Prostate gland (tissue), 2 donors: ENCODE results near the gene STRAP. TPM values are rescaled to one million over a fixed set of nuclear protein-coding genes. Genes with fewer than 3 reads are reported as not detected.

Experiments used
- DNase-seq: peaks from one replicate; pipeline ENCODE4 v3.0.0-alpha.2; 2019; ENCODE audit warnings: low spot score
- H3K27ac ChIP-seq, 2 donors: fragments of 200-600 bp; sonication (generic); 2 replicates each; pipeline ENCODE4 v1.5.1; 2017 to 2019
- H3K27me3 ChIP-seq: fragments of 200-600 bp; sonication (generic); replicated peaks from 2 replicates; pipeline ENCODE4 v1.5.1; 2019; ENCODE audit not compliant: insufficient read depth
- H3K36me3 ChIP-seq, 2 donors: fragments of 200-600 bp; sonication (generic); 1 replicate in 1 of 2; 2 replicates in 1 of 2; pipeline versions ENCODE4 v1.5.1 to v1.8.1; 2017 to 2019
- H3K4me1 ChIP-seq: fragments of 200-600 bp; sonication (generic); replicated peaks from 2 replicates; pipeline ENCODE4 v1.5.1; 2019
- H3K4me3 ChIP-seq, 2 donors: fragments of 200-600 bp; sonication (generic); 2 replicates each; pipeline ENCODE4 v1.5.1; 2017 to 2019
- H3K9me3 ChIP-seq: fragments of 200-600 bp; sonication (generic); 2 replicates; pipeline ENCODE4 v1.5.1; 2017
- CTCF ChIP-seq, 4 experiments: fragments of 200-600 bp in 2 of 4; fragments of 450-650 bp in 2 of 4; sonication (generic) in 2 of 4; IDR thresholded peaks; 1 replicate in 3 of 4; 2 replicates in 1 of 4; pipeline ENCODE4 v1.5.1; 2016 to 2019; ENCODE audit warnings: antibody characterized with exemption in 4 of 4, mild to moderate bottlenecking in 2 of 4, moderate library complexity in 2 of 4
- POLR2A ChIP-seq: fragments of 450-650 bp; IDR thresholded peaks from one replicate; pipeline ENCODE4 v1.6.1; 2016; ENCODE audit warnings: antibody characterized with exemption, mild to moderate bottlenecking
- POLR2AphosphoS5 ChIP-seq: sonication (generic); formaldehyde crosslinking; IDR thresholded peaks from one replicate; pipeline ENCODE4 v1.6.1; 2017; ENCODE audit warnings: antibody characterized with exemption
- WGBS: methylation state at CpG from one replicate; pipeline ENCODE4 v1.1.5; 2018; 5-methylcytosine and 5-hydroxymethylcytosine counted together
- intact Hi-C: fragments of 100-400 bp; cut with DNase I; formaldehyde crosslinking; loops from one replicate; pipeline ENCODE4 v1.14.2; 2022
- total RNA-seq, 2 donors: library from RNA; depleted of rRNA; stranded (reverse); fragments of >200 nt; gene quantifications; one replicate each; pipeline ENCODE4 v1.1.0, GENCODE V29; 2016

STRAP gene
- total RNA-seq, 2 donors from 2014 or later, result 58.4 to 74.2 TPM

GRCh38 chr12:15918066-15918465, 35.9 kb downstream of the STRAP start:
- no peaks in the 10 kb centered on the region for H3K36me3 ChIP-seq
- H3K4me1 ChIP-seq, result no peaks in the 10 kb centered on the region
- no peaks in the 10 kb centered on the region for H3K27me3 ChIP-seq
- intact Hi-C loops, result no loop called here
- H3K9me3 ChIP-seq, result no peaks in the 10 kb centered on the region
- H3K27ac ChIP-seq, result no peak overlapping the region
- 87% methylated on average over 7 of the region's 7 CpGs for WGBS
- no peak for TF ChIP-seq CTCF (IDR thresholded peaks at IDR 0.05)
- TF ChIP-seq POLR2AphosphoS5, result no peak
- H3K4me3 ChIP-seq, result no peak overlapping the region
- DNase-seq, result no peak

- Histone ChIP-seq H3K27ac (no peak overlapping the region), H3K9me3 (no peaks in the 10 kb centered on the region), H3K4me3 (no peak overlapping the region), H3K36me3 (no peaks in the 10 kb centered on the region), H3K4me1 (no peaks in the 10 kb centered on the region), H3K27me3 (no peaks in the 10 kb centered on the region)
- 51% methylated on average over 2 of the region's 2 CpGs for WGBS
- no peak for DNase-seq
- intact Hi-C loops, result no loop called here
- TF ChIP-seq POLR2A, result no peak
- no peak for TF ChIP-seq POLR2AphosphoS5
- TF ChIP-seq CTCF (IDR thresholded peaks at IDR 0.05), result no peak
Measured at GRCh38 chr12:15919418-15919817, 37.2 kb downstream of the STRAP start.

- no peaks in the 10 kb centered on the region for H3K4me1 ChIP-seq
- intact Hi-C loops, result no loop called here
- TF ChIP-seq POLR2AphosphoS5, result no peak
- no peak for TF ChIP-seq POLR2A
- TF ChIP-seq CTCF (IDR thresholded peaks at IDR 0.05), result no peak
- WGBS, result 24% methylated on average over 1 of the region's 1 CpG
- H3K4me3 ChIP-seq, result no peak overlapping the region
- no peaks in the 10 kb centered on the region for H3K36me3 ChIP-seq
- no peak for DNase-seq
- H3K27me3 ChIP-seq, result no peaks in the 10 kb centered on the region
- H3K27ac ChIP-seq, result no peak overlapping the region
- no peaks in the 10 kb centered on the region for H3K9me3 ChIP-seq
Measured at GRCh38 chr12:15924956-15925355, 42.8 kb downstream of the STRAP start.

GRCh38 chr12:15928346-15928745, 46.2 kb downstream of the STRAP start:
- intact Hi-C loops, result no loop called here
- Histone ChIP-seq H3K4me1 (no peaks in the 10 kb centered on the region), H3K9me3 (no peaks in the 10 kb centered on the region), H3K27me3 (no peaks in the 10 kb centered on the region), H3K36me3 (no peaks in the 10 kb centered on the region), H3K4me3 (no peak overlapping the region), H3K27ac (no peak overlapping the region)
- TF ChIP-seq POLR2A (no peak), POLR2AphosphoS5 (no peak), CTCF (IDR thresholded peaks at IDR 0.05) (no peak)
- no peak for DNase-seq
- WGBS, result 51% methylated on average over 2 of the region's 2 CpGs

- no peak overlapping the region for H3K4me3 ChIP-seq
- DNase-seq, result no peak
- WGBS, result 60% methylated on average over 10 of the region's 10 CpGs
Measured at GRCh38 chr12:15928870-15929571, 46.8 kb downstream of the STRAP start.

More at GRCh38 chr12:15928870-15929571, 46.8 kb downstream of the STRAP start:
- Histone ChIP-seq H3K9me3 (no peaks in the 10 kb centered on the region), H3K27ac (no peak overlapping the region), H3K36me3 (no peaks in the 10 kb centered on the region), H3K4me1 (no peaks in the 10 kb centered on the region), H3K27me3 (no peaks in the 10 kb centered on the region)
- no peak for TF ChIP-seq POLR2AphosphoS5
- TF ChIP-seq POLR2A, result no peak
- TF ChIP-seq CTCF (IDR thresholded peaks at IDR 0.05), result no peak
- intact Hi-C loops, result no loop called here
